ENCODE results near the gene RXRA. TPM values are rescaled to one million over a fixed set of nuclear protein-coding genes. Genes with fewer than 3 reads are reported as not detected.

Gene RXRA
- total and polyA plus RNA-seq, 7 experiments from 2014 or later, result 0.31 to 59.5 (median 8.4) TPM

GRCh38 chr9:134423749-134424148 lies 97.5 kb downstream of the RXRA start:
- Histone ChIP-seq H3K9me3 (ENCODE audit: control insufficient read depth in 2 of 3, low read length in 3 of 3) (no peaks in the 10 kb centered on the region), H3K4me3 (ENCODE audit: low read length) (no peak overlapping the region), H3K36me3 (ENCODE audit: control insufficient read depth in 2 of 3, insufficient read depth in 3 of 3, low read length in 3 of 3) (peaks cover 0 to 9% (median 0%) of the 10 kb centered on the region in 3 experiments), H3K4me1 (ENCODE audit: control insufficient read depth in 2 of 2, insufficient read depth in 2 of 2, low read length in 2 of 2) (no peaks in the 10 kb centered on the region), H3K27me3 (ENCODE audit: control insufficient read depth in 2 of 2, insufficient read depth in 2 of 2, low read length in 2 of 2) (no peaks in the 10 kb centered on the region), H3K27ac (ENCODE audit: low read depth, low read length) (no peak overlapping the region)
- Mint-ChIP-seq H3K27me3 (no peaks in the 10 kb centered on the region), H3K9me3 (no peaks in the 10 kb centered on the region), H3K27ac (no peak overlapping the region), H3K4me1 (peaks cover 0 to 6% (median 0%) of the 10 kb centered on the region in 7 donors), H3K4me3 (no peak overlapping the region), H3K36me3 (no peaks in the 10 kb centered on the region)
- ChIA-PET POLR2A (no interaction called here), CTCF (no interaction called here)
- no peak for DNase-seq
- intact Hi-C loops (cut with micrococcal nuclease), result no loop called here
- no peak for ATAC-seq

GRCh38 chr9:134424818-134425217 lies 98.6 kb downstream of the RXRA start:
- intact Hi-C loops (cut with micrococcal nuclease), result no loop called here
- CTCF ChIA-PET, result no interaction called here

GRCh38 chr9:134425401-134425800 lies 99.1 kb downstream of the RXRA start:
- Mint-ChIP-seq H3K27ac (no peak overlapping the region), H3K4me3 (no peak overlapping the region), H3K36me3 (peaks cover 0 to 3% (median 0%) of the 10 kb centered on the region in 5 donors), H3K27me3 (no peaks in the 10 kb centered on the region), H3K9me3 (no peaks in the 10 kb centered on the region), H3K4me1 (peaks cover 0 to 5% (median 0%) of the 10 kb centered on the region in 7 donors)
- no peak for ATAC-seq
- no peaks in the 10 kb centered on the region for H3K27me3 ChIP-seq (ENCODE audit: control insufficient read depth in 2 of 2, insufficient read depth in 2 of 2, low read length in 2 of 2)
- no peak for DNase-seq
- POLR2A ChIA-PET, result no interaction called here
- H3K36me3 ChIP-seq (ENCODE audit: control insufficient read depth in 2 of 3, insufficient read depth in 3 of 3, low read length in 3 of 3), result peaks cover 0 to 9% (median 0%) of the 10 kb centered on the region in 3 experiments
- CTCF ChIA-PET, result no interaction called here
- no peaks in the 10 kb centered on the region for H3K9me3 ChIP-seq (ENCODE audit: control insufficient read depth in 2 of 3, low read length in 3 of 3)
- no peak overlapping the region for H3K27ac ChIP-seq (ENCODE audit: low read depth, low read length)
- no peaks in the 10 kb centered on the region for H3K4me1 ChIP-seq (ENCODE audit: control insufficient read depth in 2 of 2, insufficient read depth in 2 of 2, low read length in 2 of 2)
- H3K4me3 ChIP-seq (ENCODE audit: low read length), result no peak overlapping the region
- intact Hi-C loops (cut with micrococcal nuclease), result no loop called here

More at GRCh38 chr9:134424818-134425217, 98.6 kb downstream of the RXRA start:
- Mint-ChIP-seq H3K27me3 (no peaks in the 10 kb centered on the region), H3K4me3 (no peak overlapping the region), H3K36me3 (peaks cover 0 to 3% (median 0%) of the 10 kb centered on the region in 5 donors), H3K4me1 (peaks cover 0 to 6% (median 0%) of the 10 kb centered on the region in 7 donors), H3K9me3 (no peaks in the 10 kb centered on the region), H3K27ac (no peak overlapping the region)
- no peak for ATAC-seq
- POLR2A ChIA-PET, result interaction anchor here (0.8 kb wide), 1 partner anchor 8 kb away, joined by 3 read pairs; no protein-coding TSS in a partner anchor
- Histone ChIP-seq H3K27ac (ENCODE audit: low read depth, low read length) (no peak overlapping the region), H3K9me3 (ENCODE audit: control insufficient read depth in 2 of 3, low read length in 3 of 3) (no peaks in the 10 kb centered on the region), H3K36me3 (ENCODE audit: control insufficient read depth in 2 of 3, insufficient read depth in 3 of 3, low read length in 3 of 3) (peaks cover 0 to 9% (median 0%) of the 10 kb centered on the region in 3 experiments), H3K4me3 (ENCODE audit: low read length) (no peak overlapping the region), H3K27me3 (ENCODE audit: control insufficient read depth in 2 of 2, insufficient read depth in 2 of 2, low read length in 2 of 2) (no peaks in the 10 kb centered on the region), H3K4me1 (ENCODE audit: control insufficient read depth in 2 of 2, insufficient read depth in 2 of 2, low read length in 2 of 2) (no peaks in the 10 kb centered on the region)
- DNase-seq, result no peak

GRCh38 chr9:134425812-134426211 lies 99.6 kb downstream of the RXRA start:
- POLR2A ChIA-PET, result no interaction called here
- DNase-seq, result no peak

GRCh38 chr9:134426436-134426835 lies 100.2 kb downstream of the RXRA start:
- intact Hi-C loops (cut with micrococcal nuclease), result no loop called here
- Histone ChIP-seq H3K4me1 (ENCODE audit: control insufficient read depth in 2 of 2, insufficient read depth in 2 of 2, low read length in 2 of 2) (no peaks in the 10 kb centered on the region), H3K36me3 (ENCODE audit: control insufficient read depth in 2 of 3, insufficient read depth in 3 of 3, low read length in 3 of 3) (peaks cover 0 to 9% (median 0%) of the 10 kb centered on the region in 3 experiments), H3K4me3 (ENCODE audit: low read length) (no peak overlapping the region), H3K27me3 (ENCODE audit: control insufficient read depth in 2 of 2, insufficient read depth in 2 of 2, low read length in 2 of 2) (no peaks in the 10 kb centered on the region), H3K27ac (ENCODE audit: low read depth, low read length) (no peak overlapping the region), H3K9me3 (ENCODE audit: control insufficient read depth in 2 of 3, low read length in 3 of 3) (no peaks in the 10 kb centered on the region)
- CTCF ChIA-PET, result no interaction called here
- Mint-ChIP-seq H3K36me3 (peaks cover 0 to 3% (median 0%) of the 10 kb centered on the region in 5 donors), H3K27ac (no peak overlapping the region), H3K27me3 (no peaks in the 10 kb centered on the region), H3K4me3 (no peak overlapping the region), H3K4me1 (peaks cover 0 to 1% (median 0%) of the 10 kb centered on the region in 7 donors), H3K9me3 (no peaks in the 10 kb centered on the region)
- POLR2A ChIA-PET, result no interaction called here
- ATAC-seq (no peak), DNase-seq (no peak)

More at GRCh38 chr9:134425812-134426211, 99.6 kb downstream of the RXRA start:
- H3K4me3 ChIP-seq (ENCODE audit: low read length), result no peak overlapping the region
- no peaks in the 10 kb centered on the region for H3K9me3 Mint-ChIP-seq
- peaks cover 0 to 9% (median 0%) of the 10 kb centered on the region in 3 experiments for H3K36me3 ChIP-seq (ENCODE audit: control insufficient read depth in 2 of 3, insufficient read depth in 3 of 3, low read length in 3 of 3)
- intact Hi-C loops (cut with micrococcal nuclease), result no loop called here
- H3K9me3 ChIP-seq (ENCODE audit: control insufficient read depth in 2 of 3, low read length in 3 of 3), result no peaks in the 10 kb centered on the region
- no peak overlapping the region for H3K27ac ChIP-seq (ENCODE audit: low read depth, low read length)
- ATAC-seq, result no peak
- no peak overlapping the region for H3K4me3 Mint-ChIP-seq
- H3K27ac Mint-ChIP-seq, result no peak overlapping the region
- no peaks in the 10 kb centered on the region for H3K4me1 ChIP-seq (ENCODE audit: control insufficient read depth in 2 of 2, insufficient read depth in 2 of 2, low read length in 2 of 2)
- H3K27me3 ChIP-seq (ENCODE audit: control insufficient read depth in 2 of 2, insufficient read depth in 2 of 2, low read length in 2 of 2), result no peaks in the 10 kb centered on the region
- H3K36me3 Mint-ChIP-seq, result peaks cover 0 to 3% (median 0%) of the 10 kb centered on the region in 5 donors
- no peaks in the 10 kb centered on the region for H3K27me3 Mint-ChIP-seq
- CTCF ChIA-PET, result no interaction called here
- H3K4me1 Mint-ChIP-seq, result peaks cover 0 to 5% (median 0%) of the 10 kb centered on the region in 7 donors

- H3K27me3 Mint-ChIP-seq, result no peaks in the 10 kb centered on the region
- H3K36me3 Mint-ChIP-seq, result peaks cover 0 to 3% (median 0%) of the 10 kb centered on the region in 5 donors
- no peak overlapping the region for H3K4me3 ChIP-seq (ENCODE audit: low read length)
- no peaks in the 10 kb centered on the region for H3K9me3 Mint-ChIP-seq
- H3K27ac ChIP-seq (ENCODE audit: low read depth, low read length), result no peak overlapping the region
- DNase-seq (no peak), ATAC-seq (no peak)
- no peaks in the 10 kb centered on the region for H3K4me1 ChIP-seq (ENCODE audit: control insufficient read depth in 2 of 2, insufficient read depth in 2 of 2, low read length in 2 of 2)
- H3K27ac Mint-ChIP-seq, result no peak overlapping the region
- H3K27me3 ChIP-seq (ENCODE audit: control insufficient read depth in 2 of 2, insufficient read depth in 2 of 2, low read length in 2 of 2), result no peaks in the 10 kb centered on the region
- intact Hi-C loops (cut with micrococcal nuclease), result no loop called here
- H3K36me3 ChIP-seq (ENCODE audit: control insufficient read depth in 2 of 3, insufficient read depth in 3 of 3, low read length in 3 of 3), result peaks cover 0 to 2% (median 0%) of the 10 kb centered on the region in 3 experiments
- no peak overlapping the region for H3K4me3 Mint-ChIP-seq
- H3K4me1 Mint-ChIP-seq, result peaks cover 0 to 1% (median 0%) of the 10 kb centered on the region in 7 donors
- ChIA-PET POLR2A (no interaction called here), CTCF (no interaction called here)
- no peaks in the 10 kb centered on the region for H3K9me3 ChIP-seq (ENCODE audit: control insufficient read depth in 2 of 3, low read length in 3 of 3)
These were observed 101.0 kb downstream of the RXRA start for GRCh38 chr9:134427153-134427782.

- ChIA-PET CTCF (no interaction called here), POLR2A (no interaction called here)
- no peak overlapping the region for H3K27ac ChIP-seq (ENCODE audit: low read depth, low read length)
- H3K36me3 Mint-ChIP-seq, result peaks cover 0 to 3% (median 0%) of the 10 kb centered on the region in 5 donors
- no peaks in the 10 kb centered on the region for H3K9me3 Mint-ChIP-seq
- no peak overlapping the region for H3K4me3 Mint-ChIP-seq
- H3K4me3 ChIP-seq (ENCODE audit: low read length), result no peak overlapping the region
- DNase-seq (no peak), ATAC-seq (no peak)
- no peaks in the 10 kb centered on the region for H3K4me1 ChIP-seq (ENCODE audit: control insufficient read depth in 2 of 2, insufficient read depth in 2 of 2, low read length in 2 of 2)
- no peak overlapping the region for H3K27ac Mint-ChIP-seq
- H3K9me3 ChIP-seq (ENCODE audit: control insufficient read depth in 2 of 3, low read length in 3 of 3), result no peaks in the 10 kb centered on the region
- intact Hi-C loops (cut with micrococcal nuclease), result no loop called here
- no peaks in the 10 kb centered on the region for H3K27me3 ChIP-seq (ENCODE audit: control insufficient read depth in 2 of 2, insufficient read depth in 2 of 2, low read length in 2 of 2)
- no peaks in the 10 kb centered on the region for H3K27me3 Mint-ChIP-seq
- H3K4me1 Mint-ChIP-seq, result no peaks in the 10 kb centered on the region
- no peaks in the 10 kb centered on the region for H3K36me3 ChIP-seq (ENCODE audit: control insufficient read depth in 2 of 3, insufficient read depth in 3 of 3, low read length in 3 of 3)
These were observed 102.3 kb downstream of the RXRA start for GRCh38 chr9:134428559-134428958.
